ENCODE measurements around the gene TRRAP. TPM values are rescaled to one million over a fixed set of nuclear protein-coding genes. Genes with fewer than 3 reads are reported as not detected.

TRRAP gene
- total and polyA plus RNA-seq, 2 of the 8 experiments (the other 6 are each of a cell fraction or from before 2014, with no cell fraction given): 21.7 to 48.6 TPM

DNA sequence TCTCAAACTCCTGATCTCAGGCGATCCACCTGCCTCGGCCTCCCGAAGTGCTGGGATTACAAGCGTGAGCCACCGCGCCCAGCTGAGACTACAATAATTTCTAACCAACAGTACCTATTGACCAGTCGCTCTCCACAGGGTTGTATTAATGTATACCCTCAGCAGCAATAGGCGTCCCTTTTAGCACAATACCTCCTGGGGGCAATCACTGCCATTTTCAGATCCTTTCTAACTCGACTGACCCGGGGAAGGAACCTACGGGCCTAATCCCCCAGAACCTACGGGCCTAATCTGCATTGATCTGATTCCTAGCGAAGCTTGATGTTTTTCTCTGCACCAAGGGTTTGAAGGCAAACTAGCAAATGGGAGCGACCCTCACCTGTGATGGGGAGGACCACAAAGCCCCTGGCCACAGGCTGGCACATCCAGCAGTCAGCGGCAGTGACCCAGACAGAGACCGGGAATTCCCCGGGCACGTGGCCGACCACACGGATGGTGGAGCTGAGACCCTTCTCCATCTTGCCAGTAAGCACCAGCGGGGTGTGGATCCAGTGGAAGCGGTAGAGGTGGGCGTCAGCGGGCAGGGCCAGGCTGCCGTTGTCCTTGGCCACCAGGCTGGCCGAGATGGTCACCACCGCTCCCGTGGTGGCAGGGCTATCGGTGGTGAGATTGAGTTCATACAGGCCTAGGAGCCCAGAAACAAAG lies 15.5 kb upstream of the TRRAP start:
- H2BK120ac ChIP-seq (replicated peaks; ENCODE audit: low read depth, low read length): no peak overlapping the region
- no peaks in the 10 kb centered on the region for H3K9me3 ChIP-seq (ENCODE audit: insufficient read depth in 2 of 2, low read depth in 1 of 2, low read length in 1 of 2)
- H2BK15ac ChIP-seq (ENCODE audit: low read length): no peak overlapping the region
- H3K14ac ChIP-seq (ENCODE audit: insufficient read length): no peak overlapping the region
- no peaks in the 10 kb centered on the region for H3K79me1 ChIP-seq (ENCODE audit: low read depth, low read length)
- DNase-seq (ENCODE audit: low read depth in 1 of 2, low spot score in 2 of 2) (no peak), FAIRE-seq (no peak)
- H2BK12ac ChIP-seq (ENCODE audit: low read depth, low read length): no peak overlapping the region; the same call in 1 of the 2 replicates
- H2BK20ac ChIP-seq (ENCODE audit: low read length): no peak overlapping the region; the same call in 1 of the 2 replicates
- WGBS, 2 experiments (ENCODE audit: extremely low coverage in 1 of 2, insufficient coverage in 1 of 2, insufficient read length in 1 of 2, insufficient replicate concordance in 2 of 2, low coverage in 1 of 2, low lambda C conversion rate in 2 of 2, missing lambda C conversion rate in 1 of 2): 90% methylated on average over 29 of the region's 29 CpGs; no CpG with 5 or more reads in 1 of the 2 experiments
- H3K4me3 ChIP-seq (ENCODE audit: extremely low read depth in 1 of 4, insufficient read depth in 2 of 4, low read depth in 3 of 4, low read length in 4 of 4): no peak overlapping the region
- no peaks in the 10 kb centered on the region for H3K36me3 ChIP-seq (ENCODE audit: control insufficient read depth in 2 of 4, insufficient read depth in 4 of 4, low read length in 3 of 4)
- no peak overlapping the region for H4K91ac ChIP-seq (replicated peaks; ENCODE audit: insufficient read length, low read length)
- H2AK5ac ChIP-seq (ENCODE audit: low read depth, low read length): no peak overlapping the region
- H3K23me2 ChIP-seq (ENCODE audit: low read depth, low read length): no peaks in the 10 kb centered on the region
- no peak overlapping the region for H3K23ac ChIP-seq (ENCODE audit: insufficient read length)
- no peak overlapping the region for H3K27ac ChIP-seq (ENCODE audit: low read depth, low read length)
- ChIA-PET CTCF (ENCODE audit: partially characterized antibody) (interaction anchor here (0.6 to 2.6 kb wide), 3 partner anchors 26 to 530 kb away, joined by 3 to 8 read pairs (median 6); no protein-coding TSS in a partner anchor), POLR2A (ENCODE audit: partially characterized antibody) (no interaction called here)
- no peaks in the 10 kb centered on the region for H4K20me1 ChIP-seq (replicated peaks in 1 of 2; ENCODE audit: control insufficient read depth in 1 of 2, insufficient read depth in 2 of 2, low read length in 2 of 2)
- no peaks in the 10 kb centered on the region for H3K79me2 ChIP-seq (ENCODE audit: control insufficient read depth in 1 of 2, insufficient read depth in 2 of 2, low read length in 2 of 2)
- no peak overlapping the region for H3K4me2 ChIP-seq (ENCODE audit: insufficient read depth in 1 of 2, low read depth in 2 of 2, low read length in 2 of 2)
- peaks cover 0 to 8% (median 3%) of the 10 kb centered on the region in 4 experiments; a peak in 4 of 7 replicates for H3K4me1 ChIP-seq (replicated peaks in 1 of 4; ENCODE audit: control insufficient read depth in 3 of 4, insufficient read depth in 4 of 4, low read length in 3 of 4)
- no peak overlapping the region for H3K4ac ChIP-seq (replicated peaks; ENCODE audit: insufficient read length, low read depth, low read length)
- no peak overlapping the region for H2BK5ac ChIP-seq (ENCODE audit: low read depth, low read length)
- H3K27me3 ChIP-seq (replicated peaks in 1 of 4; ENCODE audit: control insufficient read depth in 3 of 4, extremely low read depth in 1 of 4, insufficient read depth in 3 of 4, low read length in 3 of 4): no peaks in the 10 kb centered on the region
- no peak overlapping the region for H3K9ac ChIP-seq (replicated peaks in 1 of 4; ENCODE audit: extremely low read depth in 1 of 4, low read depth in 3 of 4, low read length in 3 of 4)
- H3K56ac ChIP-seq (replicated peaks; ENCODE audit: insufficient read length, low read depth, low read length): no peak overlapping the region
- no peak overlapping the region for H4K5ac ChIP-seq (ENCODE audit: insufficient read length, low read depth, low read length)
- no peak overlapping the region for H3K18ac ChIP-seq (ENCODE audit: extremely low read depth, low read length)
- no peak overlapping the region; the same call in 1 of the 2 replicates for H4K8ac ChIP-seq (ENCODE audit: extremely low read depth, insufficient read depth, low read length)
- H2AFZ ChIP-seq (ENCODE audit: low read length): no peak overlapping the region
- no peak for TF ChIP-seq EP300 (IDR thresholded peaks at IDR 0.05; ENCODE audit: borderline replicate concordance in 1 of 2, low read depth in 2 of 2, low read length in 2 of 2)
- no peak for TF ChIP-seq SRF (IDR thresholded peaks at IDR 0.05; ENCODE audit: low read depth, low read length)
- no peak for TF ChIP-seq SP2 (IDR thresholded peaks at IDR 0.05; ENCODE audit: low read length)
- TF ChIP-seq ZNF274 (IDR thresholded peaks at IDR 0.05; ENCODE audit: borderline replicate concordance, extremely low read depth, low read length): no peak

Measured in H1 (cell line).